LoVo (cell line): ENCODE measurements around the gene RIN1.

ENCODE experiments used
- DNase-seq: peaks from one replicate; pipeline ENCODE4 v3.0.0-alpha.2; 2016; ENCODE audit warnings: low spot score

The RIN1 gene

DNA sequence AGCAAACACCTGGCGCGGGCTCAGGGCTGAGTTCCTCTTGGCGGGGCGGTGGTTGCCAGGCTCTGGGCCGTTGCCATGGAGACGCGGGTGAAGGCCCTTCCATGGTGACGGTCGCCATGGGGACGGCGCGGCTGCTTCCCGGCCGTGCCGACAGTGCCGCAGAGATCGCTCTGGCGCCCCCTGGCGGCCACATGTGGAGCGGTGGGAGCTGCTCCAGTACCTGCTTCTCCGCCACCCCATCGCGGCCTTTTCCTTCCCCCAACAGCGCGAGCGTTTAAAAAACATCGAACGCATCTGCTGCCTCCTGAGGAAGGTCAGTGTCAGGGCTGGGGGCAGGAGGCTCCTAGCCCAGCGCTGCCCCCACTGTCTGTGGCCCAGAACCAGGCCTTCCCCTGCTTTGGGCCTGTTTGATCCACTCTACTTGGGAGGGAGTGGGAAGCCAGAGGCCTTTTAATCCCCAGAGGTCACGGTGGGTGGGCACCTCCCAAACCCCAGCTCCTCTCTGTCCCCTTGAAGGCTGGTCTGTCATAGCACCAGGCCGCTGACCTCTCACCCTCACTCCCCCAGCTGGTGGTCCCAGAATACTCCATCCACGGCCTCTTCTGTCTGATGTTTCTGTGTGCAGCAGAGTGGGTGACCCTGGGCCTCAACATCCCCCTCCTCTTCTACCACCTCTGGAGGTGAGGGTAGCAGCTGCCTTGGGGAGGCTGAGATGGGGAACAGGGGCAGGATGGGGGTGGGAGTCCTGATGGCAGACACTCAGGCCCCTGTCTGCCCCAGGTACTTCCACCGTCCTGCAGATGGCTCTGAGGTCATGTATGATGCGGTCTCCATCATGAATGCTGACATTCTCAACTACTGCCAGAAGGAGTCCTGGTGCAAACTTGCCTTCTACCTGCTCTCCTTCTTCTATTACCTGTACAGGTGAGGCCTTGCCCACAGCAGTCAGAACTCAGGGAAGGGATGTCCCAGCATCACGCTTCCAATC is 53.5 kb downstream of the RIN1 start:
- DNase-seq, result peak; percentile 85
